ENCODE results near the gene HELQ.
A peak's percentile ranks its signal among the peaks of the same experiment; 100 is the strongest.

The HELQ gene

GRCh38 chr4:83456184-83456501 is 520 bp upstream of the HELQ start:
- DNase-seq (ENCODE audit: low read depth, low spot score), result no peak
- no peaks in the 10 kb centered on the region for H3K4me1 ChIP-seq (ENCODE audit: insufficient read depth, insufficient read length)
- H3K27me3 ChIP-seq (ENCODE audit: insufficient read depth, insufficient read length), result no peaks in the 10 kb centered on the region
- H3K36me3 ChIP-seq (ENCODE audit: insufficient read depth, insufficient read length, low read length), result peaks cover 45% of the 10 kb centered on the region
- peak overlapping the region; percentile 91 for H3K4me3 ChIP-seq (ENCODE audit: insufficient read length, low read depth)
- H3K9me3 ChIP-seq (ENCODE audit: insufficient read depth, low read length), result no peaks in the 10 kb centered on the region
- no peak for TF ChIP-seq ZNF274 (IDR thresholded peaks at IDR 0.05; ENCODE audit: low read depth, low read length)
- no peak for TF ChIP-seq SUZ12 (IDR thresholded peaks at IDR 0.05; ENCODE audit: extremely low read depth, insufficient read depth, insufficient read length)
- TF ChIP-seq YY1 (IDR thresholded peaks at IDR 0.05; ENCODE audit: insufficient read depth, insufficient read length), result no peak
- peak overlapping the region; percentile 89 for H3K9ac ChIP-seq (ENCODE audit: insufficient read length, low read depth)

- TF ChIP-seq ZNF274 (IDR thresholded peaks at IDR 0.05; ENCODE audit: low read depth, low read length) (no peak), YY1 (IDR thresholded peaks at IDR 0.05; ENCODE audit: insufficient read depth, insufficient read length) (no peak), SUZ12 (IDR thresholded peaks at IDR 0.05; ENCODE audit: extremely low read depth, insufficient read depth, insufficient read length) (no peak)
- H3K9ac ChIP-seq (ENCODE audit: insufficient read length, low read depth), result peak overlapping the region; percentile 89
- H3K27me3 ChIP-seq (ENCODE audit: insufficient read depth, insufficient read length), result no peaks in the 10 kb centered on the region
- H3K36me3 ChIP-seq (ENCODE audit: insufficient read depth, insufficient read length, low read length), result peaks cover 40% of the 10 kb centered on the region
- H3K4me1 ChIP-seq (ENCODE audit: insufficient read depth, insufficient read length), result no peaks in the 10 kb centered on the region
- no peak for DNase-seq (ENCODE audit: low read depth, low spot score)
- peak overlapping the region; percentile 91 for H3K4me3 ChIP-seq (ENCODE audit: insufficient read length, low read depth)
- no peaks in the 10 kb centered on the region for H3K9me3 ChIP-seq (ENCODE audit: insufficient read depth, low read length)
These were observed 937 bp downstream of the HELQ start for GRCh38 chr4:83454686-83455085.

GRCh38 chr4:83449009-83449408 is 6.6 kb downstream of the HELQ start:
- Histone ChIP-seq H3K9me3 (ENCODE audit: insufficient read depth, low read length) (no peaks in the 10 kb centered on the region), H3K36me3 (ENCODE audit: insufficient read depth, insufficient read length, low read length) (peaks cover 29% of the 10 kb centered on the region), H3K9ac (ENCODE audit: insufficient read length, low read depth) (no peak overlapping the region), H3K4me1 (ENCODE audit: insufficient read depth, insufficient read length) (no peaks in the 10 kb centered on the region), H3K4me3 (ENCODE audit: insufficient read length, low read depth) (no peak overlapping the region), H3K27me3 (ENCODE audit: insufficient read depth, insufficient read length) (no peaks in the 10 kb centered on the region)
- TF ChIP-seq YY1 (IDR thresholded peaks at IDR 0.05; ENCODE audit: insufficient read depth, insufficient read length) (no peak), ZNF274 (IDR thresholded peaks at IDR 0.05; ENCODE audit: low read depth, low read length) (no peak), SUZ12 (IDR thresholded peaks at IDR 0.05; ENCODE audit: extremely low read depth, insufficient read depth, insufficient read length) (no peak)
- DNase-seq (ENCODE audit: low read depth, low spot score), result no peak

DNA sequence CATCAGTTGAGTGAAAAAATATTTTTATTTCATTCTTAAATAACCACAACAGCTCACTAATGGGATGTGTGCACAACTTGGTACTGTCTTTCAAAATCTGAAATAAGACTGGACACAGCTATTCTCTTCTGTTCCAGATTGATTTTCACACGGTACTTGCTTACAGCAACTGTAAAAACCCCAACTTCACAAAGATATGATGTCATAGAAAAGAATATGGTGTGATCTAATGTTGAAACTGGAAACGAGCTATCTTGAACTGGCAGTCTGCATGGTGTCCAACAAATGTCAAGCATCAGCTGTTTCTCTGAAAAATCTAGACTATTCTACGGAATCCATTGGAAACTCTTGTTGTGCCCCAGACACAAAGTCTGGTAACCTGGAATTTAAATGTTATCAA is 14.7 kb downstream of the HELQ start:
- peaks cover 17% of the 10 kb centered on the region for H3K36me3 ChIP-seq (ENCODE audit: insufficient read depth, insufficient read length, low read length)
- H3K9me3 ChIP-seq (ENCODE audit: insufficient read depth, low read length), result no peaks in the 10 kb centered on the region
- no peak overlapping the region for H3K4me3 ChIP-seq (ENCODE audit: insufficient read length, low read depth)
- no peak for TF ChIP-seq SUZ12 (IDR thresholded peaks at IDR 0.05; ENCODE audit: extremely low read depth, insufficient read depth, insufficient read length)
- no peaks in the 10 kb centered on the region for H3K27me3 ChIP-seq (ENCODE audit: insufficient read depth, insufficient read length)
- H3K4me1 ChIP-seq (ENCODE audit: insufficient read depth, insufficient read length), result no peaks in the 10 kb centered on the region
- no peak overlapping the region for H3K9ac ChIP-seq (ENCODE audit: insufficient read length, low read depth)
- DNase-seq (ENCODE audit: low read depth, low spot score), result no peak

DNA sequence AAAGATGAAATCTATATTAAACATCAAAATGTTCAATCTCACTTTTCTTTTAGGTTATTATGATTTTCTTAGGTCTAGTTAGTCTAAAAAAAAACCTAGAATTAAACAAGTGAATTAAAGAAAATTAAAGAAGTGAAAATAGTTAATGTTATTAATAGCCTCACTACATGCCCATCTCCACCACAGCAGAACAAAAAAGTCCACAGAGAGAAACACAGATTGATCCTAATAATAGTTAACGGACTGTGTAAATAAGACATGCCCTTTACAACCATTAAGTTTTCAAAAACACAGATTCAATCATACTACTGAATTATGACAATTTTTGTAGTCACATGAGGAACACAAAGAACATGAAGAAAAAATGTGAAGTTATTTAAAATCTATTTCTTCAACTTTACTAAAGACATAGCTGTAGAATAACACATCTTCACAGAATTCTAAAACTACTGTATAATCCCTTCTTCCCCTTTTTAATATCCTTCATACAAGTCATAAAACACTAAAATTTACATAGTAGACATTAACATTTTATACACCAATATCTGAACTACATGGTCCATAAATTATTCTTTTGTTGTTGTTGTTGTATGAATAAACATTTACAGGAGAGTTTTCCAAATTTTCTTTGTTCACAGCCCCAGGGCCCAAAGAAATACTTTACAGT is 15.3 kb downstream of the HELQ start:
- Histone ChIP-seq H3K4me3 (ENCODE audit: insufficient read length, low read depth) (no peak overlapping the region), H3K9ac (ENCODE audit: insufficient read length, low read depth) (no peak overlapping the region), H3K27me3 (ENCODE audit: insufficient read depth, insufficient read length) (no peaks in the 10 kb centered on the region), H3K36me3 (ENCODE audit: insufficient read depth, insufficient read length, low read length) (peaks cover 12% of the 10 kb centered on the region), H3K9me3 (ENCODE audit: insufficient read depth, low read length) (no peaks in the 10 kb centered on the region), H3K4me1 (ENCODE audit: insufficient read depth, insufficient read length) (no peaks in the 10 kb centered on the region)
- TF ChIP-seq ZNF274 (IDR thresholded peaks at IDR 0.05; ENCODE audit: low read depth, low read length) (no peak), YY1 (IDR thresholded peaks at IDR 0.05; ENCODE audit: insufficient read depth, insufficient read length) (no peak), SUZ12 (IDR thresholded peaks at IDR 0.05; ENCODE audit: extremely low read depth, insufficient read depth, insufficient read length) (no peak)
- no peak for DNase-seq (ENCODE audit: low read depth, low spot score)

DNA sequence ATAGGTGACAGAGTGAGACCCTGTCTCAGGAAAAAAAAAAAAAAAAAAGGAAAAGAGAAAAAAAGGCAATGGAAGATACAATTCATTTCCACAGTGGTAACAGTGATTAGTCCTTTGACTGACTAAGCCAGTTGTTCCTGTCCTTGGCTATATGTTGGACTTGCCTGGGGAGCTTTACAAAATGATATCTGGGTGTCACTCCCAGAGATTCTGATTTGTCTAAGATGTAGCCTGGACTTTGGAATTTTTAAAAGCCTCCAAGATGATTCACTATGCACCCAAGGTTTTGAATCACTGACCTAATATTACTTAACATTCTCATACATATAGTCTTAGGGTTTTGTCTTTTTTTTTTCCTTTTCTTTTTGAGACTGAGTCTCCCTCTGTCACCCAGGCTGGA is 16.9 kb downstream of the HELQ start:
- Histone ChIP-seq H3K9me3 (ENCODE audit: insufficient read depth, low read length) (no peaks in the 10 kb centered on the region), H3K27me3 (ENCODE audit: insufficient read depth, insufficient read length) (no peaks in the 10 kb centered on the region), H3K36me3 (ENCODE audit: insufficient read depth, insufficient read length, low read length) (peaks cover 6% of the 10 kb centered on the region), H3K4me1 (ENCODE audit: insufficient read depth, insufficient read length) (no peaks in the 10 kb centered on the region), H3K9ac (ENCODE audit: insufficient read length, low read depth) (no peak overlapping the region), H3K4me3 (ENCODE audit: insufficient read length, low read depth) (no peak overlapping the region)
- DNase-seq (ENCODE audit: low read depth, low spot score), result no peak
- TF ChIP-seq YY1 (IDR thresholded peaks at IDR 0.05; ENCODE audit: insufficient read depth, insufficient read length), result no peak
- TF ChIP-seq SUZ12 (IDR thresholded peaks at IDR 0.05; ENCODE audit: extremely low read depth, insufficient read depth, insufficient read length), result no peak
- TF ChIP-seq ZNF274 (IDR thresholded peaks at IDR 0.05; ENCODE audit: low read depth, low read length), result no peak

DNA sequence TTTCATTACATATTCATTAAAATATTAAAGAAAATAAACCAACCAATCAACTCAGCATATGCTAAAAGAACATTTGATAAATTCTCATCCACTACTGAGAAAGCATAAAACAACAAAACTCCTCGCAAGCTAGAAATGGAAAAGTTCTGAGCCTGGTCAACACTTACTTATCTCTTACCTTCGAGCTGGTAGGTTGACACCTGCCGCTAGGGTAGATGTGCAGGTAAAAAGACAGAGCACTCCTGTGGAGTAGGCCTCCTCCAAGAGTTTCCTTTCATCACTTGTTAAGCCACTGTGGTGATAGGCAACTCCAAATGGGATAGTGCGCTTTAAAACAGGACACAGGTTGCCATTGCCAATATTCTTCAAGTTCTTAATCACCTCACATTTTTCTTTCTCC is 18.9 kb downstream of the HELQ start:
- TF ChIP-seq ZNF274 (IDR thresholded peaks at IDR 0.05; ENCODE audit: low read depth, low read length) (no peak), YY1 (IDR thresholded peaks at IDR 0.05; ENCODE audit: insufficient read depth, insufficient read length) (no peak), SUZ12 (IDR thresholded peaks at IDR 0.05; ENCODE audit: extremely low read depth, insufficient read depth, insufficient read length) (no peak)
- no peaks in the 10 kb centered on the region for H3K9me3 ChIP-seq (ENCODE audit: insufficient read depth, low read length)
- H3K9ac ChIP-seq (ENCODE audit: insufficient read length, low read depth), result no peak overlapping the region
- H3K4me3 ChIP-seq (ENCODE audit: insufficient read length, low read depth), result no peak overlapping the region
- peaks cover 2% of the 10 kb centered on the region for H3K36me3 ChIP-seq (ENCODE audit: insufficient read depth, insufficient read length, low read length)
- DNase-seq (ENCODE audit: low read depth, low spot score), result no peak
- H3K4me1 ChIP-seq (ENCODE audit: insufficient read depth, insufficient read length), result no peaks in the 10 kb centered on the region
- no peaks in the 10 kb centered on the region for H3K27me3 ChIP-seq (ENCODE audit: insufficient read depth, insufficient read length)
